Measurements from ENCODE around the gene UNC50.
"Not testable (repeated sequence)": the region's sequence is repeated elsewhere in the genome, so short reads cannot be mapped to it uniquely, and the experiment has no call there.

UNC50 gene

GRCh38 chr2:98577313-98577712 lies 31.1 kb upstream of the UNC50 start:
- no peak for DNase-seq

DNA sequence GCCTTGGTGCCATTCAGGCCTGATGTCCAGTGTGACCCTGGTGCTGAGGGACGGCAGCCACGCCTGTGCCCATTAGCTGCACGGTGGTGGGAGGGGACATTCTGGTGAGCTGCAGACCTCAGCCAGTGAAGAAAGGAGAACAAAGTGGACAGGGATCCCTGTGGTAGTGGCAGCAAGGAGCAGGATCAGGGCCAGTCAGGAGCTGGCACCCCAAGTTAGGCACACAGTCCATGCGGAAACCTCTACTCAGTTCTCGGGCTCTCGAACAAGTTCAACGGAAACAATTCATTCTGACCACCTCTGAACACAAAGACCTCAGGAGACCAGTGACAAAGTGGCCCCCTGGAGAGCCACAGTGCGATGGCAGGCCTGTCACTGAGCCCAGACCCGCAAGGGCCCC lies 30.2 kb upstream of the UNC50 start:
- DNase-seq = no peak

GRCh38 chr2:98579926-98580325 lies 28.5 kb upstream of the UNC50 start:
- DNase-seq = no peak

DNA sequence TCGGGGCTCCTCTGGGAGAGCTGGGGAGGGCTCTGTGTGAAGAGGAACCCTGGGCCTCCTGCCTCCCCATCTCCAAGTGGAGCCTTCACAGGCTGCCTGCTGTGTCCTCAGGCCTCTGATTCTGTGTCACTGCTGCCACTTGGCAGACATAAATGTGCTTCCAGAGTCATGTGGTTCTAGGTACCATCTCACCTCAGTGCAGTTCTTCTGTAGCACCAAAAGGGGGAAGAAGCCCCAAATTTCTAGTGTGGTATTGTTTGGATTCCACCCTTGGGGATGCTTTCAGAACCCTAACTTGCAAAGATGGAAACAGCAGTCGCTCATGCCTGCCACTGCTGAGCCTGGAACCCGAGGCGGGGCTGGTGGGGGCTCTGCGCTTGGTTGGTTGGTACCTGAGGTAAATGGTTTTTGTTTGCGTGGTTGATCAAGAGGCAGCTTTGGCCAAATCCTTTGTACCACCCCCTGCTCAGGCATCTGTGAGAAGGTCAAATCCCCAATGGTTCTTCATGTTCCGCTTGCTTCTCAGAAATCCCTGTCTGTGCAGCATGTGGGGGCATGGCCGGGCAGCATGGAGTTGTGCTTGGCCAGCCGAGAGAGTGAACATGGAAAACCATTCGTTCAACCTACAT lies 27.6 kb upstream of the UNC50 start:
- DNase-seq = no peak

GRCh38 chr2:98582523-98582922 lies 25.9 kb upstream of the UNC50 start:
- no peak for DNase-seq

GRCh38 chr2:98583276-98583675 lies 25.1 kb upstream of the UNC50 start:
- DNase-seq = no peak

DNA sequence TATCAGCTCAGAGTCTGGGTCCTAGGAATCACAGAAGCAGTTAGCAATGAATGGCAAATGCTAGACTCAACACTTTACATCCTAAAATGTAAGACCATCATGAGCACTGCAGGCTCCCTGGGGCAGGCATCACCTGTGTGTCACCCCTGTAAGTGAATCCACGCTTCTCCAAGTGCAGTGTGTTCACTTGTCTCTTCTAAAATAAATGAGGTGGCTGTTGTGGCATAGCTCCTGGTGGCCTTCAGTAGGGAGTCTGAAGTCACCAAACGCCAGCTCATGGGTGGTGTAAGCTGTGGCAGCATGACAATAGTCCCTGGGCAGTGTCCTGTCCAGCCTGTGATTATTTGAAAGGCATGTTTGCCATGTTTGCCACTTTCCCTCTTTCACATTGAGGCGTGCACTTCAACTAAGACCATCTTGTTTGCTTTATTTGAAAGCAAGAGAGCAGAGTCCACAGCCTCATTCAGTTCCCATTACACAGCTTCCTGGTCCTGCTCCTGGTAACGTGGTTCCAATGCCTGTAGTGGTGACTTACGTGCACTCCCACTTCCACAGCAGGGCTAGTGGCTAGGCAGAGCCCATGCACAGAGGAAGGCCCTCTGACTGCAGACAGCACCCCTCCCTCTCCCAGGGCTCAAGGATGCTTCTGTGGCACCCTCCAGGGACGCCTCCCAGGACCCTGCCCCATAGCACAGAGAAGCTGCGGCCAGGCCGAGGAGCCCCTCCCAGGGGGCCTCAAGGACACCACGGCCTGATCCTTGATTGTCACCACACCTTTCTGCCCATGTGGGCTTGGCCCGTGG lies 24.4 kb upstream of the UNC50 start:
- no peak for DNase-seq

DNA sequence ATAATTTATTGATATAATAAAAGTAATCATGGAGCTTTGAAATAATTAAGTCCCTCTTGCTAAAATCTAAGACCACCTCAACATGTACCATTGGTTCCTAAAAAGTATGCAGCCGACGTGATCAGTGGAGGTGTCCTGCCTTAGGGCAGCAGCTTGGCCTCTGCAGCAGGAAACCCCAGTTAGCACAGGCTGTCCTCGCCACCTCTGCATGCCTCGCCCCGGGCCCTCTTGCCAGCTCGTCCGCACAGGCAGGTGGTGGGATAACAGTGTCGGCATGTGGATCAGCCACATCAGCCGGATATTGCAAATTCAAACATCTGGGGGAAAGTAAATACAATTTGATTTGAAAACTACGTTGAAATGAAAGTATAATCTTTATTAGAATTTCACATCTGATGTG lies 23.0 kb upstream of the UNC50 start:
- no peak for DNase-seq

GRCh38 chr2:98586551-98587140 lies 21.7 kb upstream of the UNC50 start:
- no peak for DNase-seq

DNA sequence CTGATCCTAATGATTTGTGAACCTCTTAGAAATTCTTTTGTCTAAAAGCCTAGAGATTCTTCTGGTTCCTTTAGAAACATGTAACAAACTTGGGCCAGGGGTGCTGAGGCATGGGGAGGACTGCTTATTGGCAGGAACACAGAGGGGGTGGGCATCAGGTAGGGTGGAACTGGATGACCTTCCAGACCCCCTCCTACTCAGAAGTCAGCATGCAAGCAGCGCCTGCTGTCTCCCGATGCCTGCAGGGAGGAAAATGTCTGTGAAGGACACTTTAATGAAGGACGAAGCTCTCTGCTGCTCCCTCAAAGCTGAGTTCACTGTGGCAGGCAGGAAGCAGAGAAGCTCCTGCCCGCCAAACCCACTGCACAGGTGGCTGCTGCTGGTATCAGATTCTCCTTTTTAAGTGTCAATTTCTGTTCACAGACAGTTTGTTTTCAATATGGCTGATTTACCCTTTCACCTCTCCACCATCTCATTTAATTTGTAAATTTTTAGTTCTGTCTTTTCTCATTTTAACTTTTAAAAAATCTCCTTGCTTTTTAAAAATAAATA lies 19.4 kb upstream of the UNC50 start:
- no peak for DNase-seq

- DNase-seq = no peak
Observed at GRCh38 chr2:98589489-98589888, 18.9 kb upstream of the UNC50 start.

DNA sequence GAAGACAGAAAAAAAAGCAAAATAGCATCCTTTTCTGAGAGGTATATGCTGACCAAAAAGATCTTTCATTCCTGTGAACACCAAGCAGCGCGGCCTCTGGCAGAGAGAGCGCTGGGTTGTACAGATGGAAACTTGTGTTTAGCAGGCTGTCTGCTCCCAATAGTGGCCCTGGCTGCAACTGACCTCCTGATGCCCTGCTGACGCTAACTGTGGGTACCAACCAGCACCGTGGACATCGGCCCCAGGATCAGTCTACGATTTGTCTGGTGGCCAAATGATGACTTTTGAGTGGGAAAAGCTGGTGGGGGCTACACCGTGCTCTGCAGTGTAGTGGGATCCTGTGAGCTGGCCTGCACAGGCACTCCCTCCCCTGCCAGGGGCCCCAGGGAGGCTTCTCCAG lies 15.8 kb upstream of the UNC50 start:
- DNase-seq = no peak

GRCh38 chr2:98594665-98595064 lies 13.7 kb upstream of the UNC50 start:
- DNase-seq = not testable (repeated sequence)

DNA sequence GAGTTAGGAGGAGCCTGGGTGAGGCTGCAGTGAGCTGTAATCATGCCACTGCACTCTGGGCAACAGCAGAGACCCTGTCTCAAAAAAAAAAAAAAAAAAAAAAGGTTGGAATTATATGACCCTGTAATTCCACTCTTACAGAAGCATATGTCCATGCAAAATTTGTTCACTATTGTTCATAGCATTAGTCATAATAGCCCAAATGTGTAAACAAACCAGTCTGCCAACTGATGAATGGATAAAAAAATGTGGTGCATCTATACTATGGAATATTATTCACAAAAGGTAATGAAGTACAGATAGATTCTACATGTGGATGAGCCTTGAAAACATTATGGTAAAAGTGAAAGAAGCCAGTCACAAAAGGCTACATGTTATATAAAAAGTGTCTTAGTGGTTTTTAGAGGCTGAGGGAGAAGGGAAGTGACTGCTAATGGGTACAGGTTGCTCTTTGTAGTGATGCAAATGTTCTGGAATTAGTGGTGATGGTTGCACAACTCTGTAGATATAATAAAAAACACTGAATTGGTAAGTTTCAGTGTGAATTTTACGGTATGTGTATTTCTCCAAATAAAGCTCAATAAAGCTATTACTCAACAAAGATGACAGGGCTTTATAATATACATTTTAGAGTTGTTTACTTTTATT lies 9.5 kb upstream of the UNC50 start:
- no peak for DNase-seq

DNA sequence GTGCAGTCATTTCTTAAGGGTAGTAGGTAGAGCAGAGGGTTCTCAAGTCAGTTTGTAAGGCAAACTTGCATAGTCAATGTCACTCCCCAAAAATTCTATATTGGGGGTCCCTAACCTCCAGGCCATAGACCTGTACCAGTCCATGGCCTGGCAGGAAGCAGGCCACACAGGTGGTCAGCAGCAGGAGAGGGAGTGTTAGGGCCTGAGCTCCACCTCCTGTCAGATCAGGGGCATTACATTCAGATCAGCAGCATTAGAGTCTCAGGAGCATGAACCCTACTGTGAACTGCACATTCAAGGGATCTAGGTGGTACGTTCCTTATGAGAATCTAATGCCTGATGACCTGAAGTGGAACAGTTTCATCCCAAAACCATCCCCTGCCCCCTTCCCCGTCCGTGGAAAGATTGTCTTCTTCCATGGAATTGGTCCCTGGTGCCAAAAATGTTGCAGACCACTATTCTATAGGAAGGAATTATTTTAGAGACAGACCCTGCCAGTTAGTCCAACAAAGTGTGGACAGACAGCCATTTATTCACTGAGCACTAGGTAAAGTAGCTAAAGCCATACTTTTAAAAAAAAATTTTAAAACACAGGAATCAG lies 6.8 kb upstream of the UNC50 start:
- DNase-seq = peak; percentile 13 to 49

- DNase-seq = peak in 1 of 2 experiments; percentile 25
Observed at GRCh38 chr2:98604547-98604946, 3.8 kb upstream of the UNC50 start.

DNA sequence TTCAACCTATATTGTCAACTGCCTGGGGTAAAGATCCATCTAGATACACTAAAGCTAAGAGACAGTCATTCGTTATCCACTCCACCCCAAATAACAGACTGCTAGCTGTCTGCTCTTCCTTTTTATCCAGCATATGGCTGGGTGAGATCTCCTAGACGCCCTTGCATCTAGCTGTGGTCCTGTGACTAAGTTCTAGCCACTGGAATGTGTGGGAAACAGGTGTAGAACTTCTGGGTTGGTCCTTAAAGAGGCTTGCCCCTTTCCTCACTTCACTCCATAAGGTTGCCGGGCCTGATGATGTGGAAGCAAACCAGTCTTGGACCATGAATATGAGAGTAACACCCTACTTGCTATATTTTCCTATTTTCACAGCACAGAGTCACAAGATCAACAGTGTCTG lies 3.3 kb upstream of the UNC50 start:
- no peak for DNase-seq

DNA sequence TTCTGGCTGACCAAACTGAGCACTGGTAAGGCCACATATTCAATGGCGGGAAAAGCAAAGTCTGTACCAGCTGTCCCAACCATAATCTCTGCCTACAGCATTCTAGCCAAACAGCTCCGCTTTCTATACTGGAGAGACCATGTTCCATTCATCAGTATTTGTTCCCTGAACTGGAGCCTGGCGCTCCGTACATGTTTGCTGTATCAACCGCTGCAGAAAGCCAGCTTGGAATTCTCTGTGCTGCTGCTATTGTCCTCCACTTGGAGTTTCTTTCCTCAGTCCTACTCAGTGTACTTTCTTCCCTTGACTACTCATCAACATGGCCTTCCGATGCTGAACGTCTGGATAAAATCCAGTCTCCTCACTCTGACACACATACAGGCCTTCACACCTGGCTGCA lies 2.0 kb upstream of the UNC50 start:
- DNase-seq = no peak

DNA sequence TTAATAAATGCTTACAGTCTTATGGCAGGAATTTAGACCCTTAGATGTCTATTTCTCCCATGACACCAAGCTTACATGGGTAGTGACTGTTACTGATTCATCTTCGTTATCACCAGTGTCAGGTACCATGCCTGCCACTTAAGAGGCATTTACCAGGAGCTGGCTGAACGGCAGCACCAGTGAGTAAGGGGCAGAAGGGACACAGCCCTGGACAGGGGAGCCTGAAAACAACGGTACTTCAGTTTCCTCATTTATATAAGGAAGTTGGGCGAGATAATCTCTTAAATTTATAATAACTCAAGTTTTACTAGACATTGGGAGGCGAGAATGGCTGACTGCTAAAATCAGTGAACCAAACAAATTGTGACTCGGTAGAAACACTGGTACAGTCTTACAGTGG lies 1.3 kb upstream of the UNC50 start:
- no peak for DNase-seq

DNA sequence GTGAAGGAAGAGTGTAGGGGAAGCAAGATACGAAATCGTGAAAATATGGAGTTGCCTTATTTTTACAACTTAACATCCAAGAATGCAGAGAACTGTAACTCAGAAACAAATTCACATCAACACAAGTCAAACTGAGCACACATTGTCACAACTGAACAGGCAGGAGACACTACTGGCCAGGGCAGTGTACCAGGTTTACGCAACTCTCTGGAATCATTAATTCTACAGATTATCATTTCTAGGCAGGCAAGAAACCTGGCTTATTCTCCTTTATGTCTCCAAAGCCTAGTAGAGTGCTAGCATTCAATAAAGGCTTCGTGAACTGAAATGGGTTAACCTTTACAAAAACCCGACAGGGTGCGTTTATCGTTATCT lies 661 bp upstream of the UNC50 start:
- no peak for DNase-seq

- DNase-seq = no peak
Observed at GRCh38 chr2:98608962-98609604, 694 bp downstream of the UNC50 start.

GRCh38 chr2:98614024-98614739 lies 5.8 kb downstream of the UNC50 start:
- no peak for DNase-seq
